Gastrocnemius medialis (tissue), 4 donors: Measurements from ENCODE around the gene EPHB6.

Source experiments
- POLR2A ChIP-seq, 2 donors: fragments of 450-650 bp; IDR thresholded peaks; one replicate each; pipeline ENCODE4 v1.6.1; 2017; ENCODE audit warnings: antibody characterized with exemption in 2 of 2, mild to moderate bottlenecking in 2 of 2, moderate library complexity in 2 of 2
- TF ChIP-seq, protein P1 (sequence below), 5 experiments: fragments of 450-650 bp in 3 of 5; fragments of 200-600 bp in 2 of 5; sonication (generic) in 2 of 5; IDR thresholded peaks in 4 of 5; conservative IDR thresholded peaks in 1 of 5; 1 replicate in 4 of 5; 2 replicates in 1 of 5; pipeline ENCODE4 v1.5.1; 2016 to 2019; ENCODE audit warnings: antibody characterized with exemption in 5 of 5, mild to moderate bottlenecking in 3 of 5, moderate library complexity in 3 of 5

DNA sequence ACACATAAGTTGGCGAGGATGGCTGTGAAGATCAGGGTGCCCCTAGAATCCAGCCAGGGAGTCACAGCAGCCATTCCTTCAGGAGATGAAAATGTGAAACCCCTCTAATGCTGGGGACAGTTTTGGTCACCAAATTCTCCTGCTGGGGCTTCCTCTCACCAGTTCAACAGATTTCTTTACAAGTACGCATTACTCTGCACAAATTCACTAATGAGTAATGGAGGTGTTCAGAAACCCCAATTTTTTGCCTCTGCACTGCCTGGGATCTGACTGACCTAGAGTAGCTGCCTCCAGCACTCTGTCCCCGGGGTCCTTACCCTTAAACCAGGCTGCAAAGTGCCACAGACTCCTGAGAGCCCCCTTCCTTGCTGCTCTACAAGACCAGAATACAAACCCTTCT is 62.6 kb downstream of the EPHB6 start:
- TF ChIP-seq, protein P1, sequence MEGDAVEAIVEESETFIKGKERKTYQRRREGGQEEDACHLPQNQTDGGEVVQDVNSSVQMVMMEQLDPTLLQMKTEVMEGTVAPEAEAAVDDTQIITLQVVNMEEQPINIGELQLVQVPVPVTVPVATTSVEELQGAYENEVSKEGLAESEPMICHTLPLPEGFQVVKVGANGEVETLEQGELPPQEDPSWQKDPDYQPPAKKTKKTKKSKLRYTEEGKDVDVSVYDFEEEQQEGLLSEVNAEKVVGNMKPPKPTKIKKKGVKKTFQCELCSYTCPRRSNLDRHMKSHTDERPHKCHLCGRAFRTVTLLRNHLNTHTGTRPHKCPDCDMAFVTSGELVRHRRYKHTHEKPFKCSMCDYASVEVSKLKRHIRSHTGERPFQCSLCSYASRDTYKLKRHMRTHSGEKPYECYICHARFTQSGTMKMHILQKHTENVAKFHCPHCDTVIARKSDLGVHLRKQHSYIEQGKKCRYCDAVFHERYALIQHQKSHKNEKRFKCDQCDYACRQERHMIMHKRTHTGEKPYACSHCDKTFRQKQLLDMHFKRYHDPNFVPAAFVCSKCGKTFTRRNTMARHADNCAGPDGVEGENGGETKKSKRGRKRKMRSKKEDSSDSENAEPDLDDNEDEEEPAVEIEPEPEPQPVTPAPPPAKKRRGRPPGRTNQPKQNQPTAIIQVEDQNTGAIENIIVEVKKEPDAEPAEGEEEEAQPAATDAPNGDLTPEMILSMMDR (IDR thresholded peaks at IDR 0.05 in 4 of 5, conservative IDR thresholded peaks at IDR 0.05 in 1 of 5), result no peak
- no peak for TF ChIP-seq POLR2A (IDR thresholded peaks at IDR 0.05)
